HEK293T (cell line): Measurements from ENCODE around the gene GCN1.

Experiments used
- BHLHE40 ChIP-seq: fragments of 450-650 bp; IDR thresholded peaks from 2 replicates; pipeline ENCODE4 v1.6.1; 2016; ENCODE audit warnings: mild to moderate bottlenecking, moderate library complexity, borderline replicate concordance
- ELF4 ChIP-seq: fragments of 450-650 bp; IDR thresholded peaks from 2 replicates; pipeline ENCODE4 v1.6.1; 2017; ENCODE audit warnings: antibody characterized with exemption
- FOXK2 ChIP-seq: fragments of 450-650 bp; IDR thresholded peaks from 2 replicates; pipeline ENCODE4 v1.6.1; 2016; ENCODE audit warnings: mild to moderate bottlenecking
- FOXM1 ChIP-seq: fragments of 450-650 bp; IDR thresholded peaks from 2 replicates; pipeline ENCODE4 v1.6.1; 2017; ENCODE audit warnings: mild to moderate bottlenecking, borderline replicate concordance
- HDGF ChIP-seq: fragments of 450-650 bp; IDR thresholded peaks from 2 replicates; pipeline ENCODE4 v1.6.1; 2017; ENCODE audit warnings: antibody characterized with exemption, borderline replicate concordance
- SP1 ChIP-seq: fragments of 450-650 bp; IDR thresholded peaks from 2 replicates; pipeline ENCODE4 v1.6.1; 2017
- TARDBP ChIP-seq: fragments of 450-650 bp; IDR thresholded peaks from 2 replicates; pipeline ENCODE4 v1.6.1; 2016
- ZNF384 ChIP-seq: fragments of 450-650 bp; IDR thresholded peaks from 2 replicates; pipeline ENCODE4 v1.6.1; 2016
- TF ChIP-seq, protein P1 (sequence below): fragments of 450-650 bp; IDR thresholded peaks from 2 replicates; pipeline ENCODE4 v1.6.1; 2016

DNA sequence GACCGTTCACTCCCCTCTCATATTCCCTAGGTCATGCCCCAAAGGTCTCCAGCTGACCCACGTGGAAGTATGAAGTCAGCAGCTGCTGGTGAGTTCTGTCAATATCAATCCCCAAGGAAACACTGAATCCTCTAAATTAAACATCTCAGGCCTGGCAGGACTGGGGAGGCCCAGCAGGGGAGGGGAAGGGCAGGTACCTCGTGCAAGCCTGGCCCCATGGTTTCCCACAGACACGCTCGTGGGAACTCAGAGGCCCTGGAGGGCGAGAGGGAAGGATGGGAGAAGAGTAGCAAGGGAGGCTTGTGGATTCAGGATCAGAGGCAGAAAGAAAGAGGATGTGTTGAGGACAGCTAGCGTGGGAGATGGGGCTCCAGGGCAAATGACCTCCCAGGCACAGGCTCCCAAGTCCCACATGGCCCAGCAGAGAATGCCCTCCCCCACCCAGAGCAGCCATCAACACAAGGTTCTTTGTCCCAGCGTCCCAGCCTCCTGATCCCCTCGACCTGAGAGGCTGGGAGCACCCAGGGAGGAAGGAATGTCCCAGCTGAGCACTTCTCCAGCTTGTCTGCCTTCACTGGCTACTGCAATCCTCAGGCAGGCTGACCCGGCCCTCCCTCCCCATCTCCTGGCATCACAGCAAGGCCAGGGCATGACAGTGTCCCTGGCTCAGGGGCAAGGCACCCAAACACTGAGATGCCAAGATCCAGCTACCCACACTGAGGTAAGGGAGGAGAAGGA, 26.5 kb upstream of the GCN1 start:
- no peak for TF ChIP-seq BHLHE40
- no peak for TF ChIP-seq ZNF384
- TF ChIP-seq SP1: no peak
- no peak for TF ChIP-seq TARDBP
- no peak for TF ChIP-seq FOXM1
- TF ChIP-seq ELF4: no peak
- TF ChIP-seq FOXK2: no peak
- TF ChIP-seq HDGF: no peak
- TF ChIP-seq, protein P1, sequence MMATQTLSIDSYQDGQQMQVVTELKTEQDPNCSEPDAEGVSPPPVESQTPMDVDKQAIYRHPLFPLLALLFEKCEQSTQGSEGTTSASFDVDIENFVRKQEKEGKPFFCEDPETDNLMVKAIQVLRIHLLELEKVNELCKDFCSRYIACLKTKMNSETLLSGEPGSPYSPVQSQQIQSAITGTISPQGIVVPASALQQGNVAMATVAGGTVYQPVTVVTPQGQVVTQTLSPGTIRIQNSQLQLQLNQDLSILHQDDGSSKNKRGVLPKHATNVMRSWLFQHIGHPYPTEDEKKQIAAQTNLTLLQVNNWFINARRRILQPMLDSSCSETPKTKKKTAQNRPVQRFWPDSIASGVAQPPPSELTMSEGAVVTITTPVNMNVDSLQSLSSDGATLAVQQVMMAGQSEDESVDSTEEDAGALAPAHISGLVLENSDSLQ: no peak
